ENCODE data around the gene MRPL4. TPM values are rescaled to one million over a fixed set of nuclear protein-coding genes. Genes with fewer than 3 reads are reported as not detected.

MRPL4 gene
- total RNA-seq, 2 donors from 2014 or later, result 66.0 to 69.2 TPM

GRCh38 chr19:10260141-10260584, 8.1 kb downstream of the MRPL4 start:
- Histone ChIP-seq H3K27me3 (ENCODE audit: control insufficient read depth, insufficient read depth, low read length, poor library complexity, severe bottlenecking) (no peaks in the 10 kb centered on the region), H3K9ac (ENCODE audit: extremely low read depth, low read length, poor library complexity, severe bottlenecking) (no peak overlapping the region), H3K36me3 (ENCODE audit: control insufficient read depth, insufficient read depth, low read length) (peaks cover 32% of the 10 kb centered on the region), H3K4me3 (ENCODE audit: low read length) (no peak overlapping the region), H3K9me3 (ENCODE audit: control insufficient read depth, low read length) (no peaks in the 10 kb centered on the region), H3K4me1 (ENCODE audit: control insufficient read depth, insufficient read depth, low read length) (no peaks in the 10 kb centered on the region), H3K27ac (ENCODE audit: low read depth, low read length) (no peak overlapping the region)
- no peaks in the 10 kb centered on the region for H3K9me3 Mint-ChIP-seq
- DNase-seq, result no peak
- H3K27ac Mint-ChIP-seq, result no peak overlapping the region
- 93 to 94% methylated on average over 6 to 8 of the region's 8 CpGs for WGBS, 2 experiments (ENCODE audit: insufficient coverage in 1 of 2, insufficient read length in 1 of 2)
- H3K36me3 Mint-ChIP-seq (ENCODE audit: low read depth), result peaks cover 33% of the 10 kb centered on the region
- H3K4me1 Mint-ChIP-seq, result no peaks in the 10 kb centered on the region
- no peak for TF ChIP-seq CTCF (conservative IDR thresholded peaks at IDR 0.05)
- H3K27me3 Mint-ChIP-seq (ENCODE audit: insufficient read depth), result no peaks in the 10 kb centered on the region
- no peak overlapping the region for H3K4me3 Mint-ChIP-seq

GRCh38 chr19:10262771-10263170, 10.8 kb downstream of the MRPL4 start:
- H3K27ac ChIP-seq (ENCODE audit: low read depth, low read length), result no peak overlapping the region
- DNase-seq, result no peak

GRCh38 chr19:10266706-10267105, 14.7 kb downstream of the MRPL4 start:
- Histone ChIP-seq H3K27ac (ENCODE audit: low read depth, low read length) (no peak overlapping the region), H3K9me3 (ENCODE audit: control insufficient read depth, low read length) (no peaks in the 10 kb centered on the region), H3K9ac (ENCODE audit: extremely low read depth, low read length, poor library complexity, severe bottlenecking) (no peak overlapping the region), H3K4me1 (ENCODE audit: control insufficient read depth, insufficient read depth, low read length) (no peaks in the 10 kb centered on the region), H3K27me3 (ENCODE audit: control insufficient read depth, insufficient read depth, low read length, poor library complexity, severe bottlenecking) (peaks cover 24% of the 10 kb centered on the region), H3K36me3 (ENCODE audit: control insufficient read depth, insufficient read depth, low read length) (no peaks in the 10 kb centered on the region), H3K4me3 (ENCODE audit: low read length) (no peak overlapping the region)
- no peak overlapping the region for H3K4me3 Mint-ChIP-seq
- no peak for DNase-seq
- H3K36me3 Mint-ChIP-seq (ENCODE audit: low read depth), result no peaks in the 10 kb centered on the region
- WGBS, 2 experiments (ENCODE audit: insufficient coverage in 1 of 2, insufficient read length in 1 of 2), result 90 to 93% methylated on average over 2 to 7 of the region's 7 CpGs
- H3K27me3 Mint-ChIP-seq (ENCODE audit: insufficient read depth), result peaks cover 36% of the 10 kb centered on the region
- no peak for TF ChIP-seq CTCF (conservative IDR thresholded peaks at IDR 0.05)
- H3K4me1 Mint-ChIP-seq, result no peaks in the 10 kb centered on the region
- H3K9me3 Mint-ChIP-seq, result no peaks in the 10 kb centered on the region
- no peak overlapping the region for H3K27ac Mint-ChIP-seq

More at GRCh38 chr19:10262771-10263170, 10.8 kb downstream of the MRPL4 start:
- H3K27me3 ChIP-seq (ENCODE audit: control insufficient read depth, insufficient read depth, low read length, poor library complexity, severe bottlenecking), result no peaks in the 10 kb centered on the region
- H3K9ac ChIP-seq (ENCODE audit: extremely low read depth, low read length, poor library complexity, severe bottlenecking), result no peak overlapping the region
- Mint-ChIP-seq H3K27me3 (ENCODE audit: insufficient read depth) (peaks cover 6% of the 10 kb centered on the region), H3K4me1 (no peaks in the 10 kb centered on the region), H3K36me3 (ENCODE audit: low read depth) (peaks cover 16% of the 10 kb centered on the region), H3K9me3 (no peaks in the 10 kb centered on the region), H3K4me3 (no peak overlapping the region), H3K27ac (no peak overlapping the region)
- no peak overlapping the region for H3K4me3 ChIP-seq (ENCODE audit: low read length)
- no peaks in the 10 kb centered on the region for H3K4me1 ChIP-seq (ENCODE audit: control insufficient read depth, insufficient read depth, low read length)
- 93 to 100% methylated on average over 6 to 7 of the region's 7 CpGs for WGBS, 2 experiments (ENCODE audit: insufficient coverage in 1 of 2, insufficient read length in 1 of 2)
- no peaks in the 10 kb centered on the region for H3K9me3 ChIP-seq (ENCODE audit: control insufficient read depth, low read length)
- TF ChIP-seq CTCF (conservative IDR thresholded peaks at IDR 0.05), result no peak
- peaks cover 18% of the 10 kb centered on the region for H3K36me3 ChIP-seq (ENCODE audit: control insufficient read depth, insufficient read depth, low read length)

All from endodermal cell (in vitro differentiated cells).